Psoas muscle (tissue), 8 donors: ENCODE data around the gene ELFN2. TPM values are rescaled to one million over a fixed set of nuclear protein-coding genes. Genes with fewer than 3 reads are reported as not detected.

ENCODE experiments used
- ATAC-seq, 4 donors: fragments of 200-7000 bp; cut with Tn5 transposase; one replicate each; pipeline ENCODE4 v1.9.1; 2020; ENCODE audit warnings: moderate library complexity in 3 of 4, mild to moderate bottlenecking in 2 of 4
- DNase-seq, 2 donors: peaks; one replicate each; pipeline ENCODE4 v3.0.0-alpha.2; 2020
- H3K27ac ChIP-seq: fragments of 200-600 bp; one replicate; pipeline ENCODE4 v1.8.0; 2022
- H3K27me3 ChIP-seq, 3 donors: fragments of 200-600 bp in 1 of 3; one replicate each; pipeline versions ENCODE4 v1.6.1 to v1.8.0; 2013 to 2022; ENCODE audit warnings: low read length in 2 of 3, mild to moderate bottlenecking in 2 of 3, moderate library complexity in 1 of 3; ENCODE audit not compliant: insufficient read depth in 3 of 3
- H3K36me3 ChIP-seq, 2 donors: fragments of 200-600 bp in 1 of 2; one replicate each; pipeline versions ENCODE4 v1.6.1 to v1.8.0; 2013 to 2022; ENCODE audit warnings: low read depth in 1 of 2, mild to moderate bottlenecking in 1 of 2, moderate library complexity in 1 of 2; ENCODE audit not compliant: insufficient read depth in 1 of 2
- H3K4me1 ChIP-seq: fragments of 200-600 bp; one replicate; pipeline ENCODE4 v1.8.0; 2022
- H3K4me3 ChIP-seq: fragments of 200-600 bp; one replicate; pipeline ENCODE4 v1.8.0; 2022; ENCODE audit warnings: mild to moderate bottlenecking
- H3K9me3 ChIP-seq: fragments of 200-600 bp; one replicate; pipeline ENCODE4 v1.8.0; 2022
- WGBS, 3 donors: extraction: QIAGEN DNeasy Blood & Tissue Kit; methylation state at CpG; one replicate each; pipeline versions ENCODE4 v1.1.6 to v1.1.7; 2013; 5-methylcytosine and 5-hydroxymethylcytosine counted together
- intact Hi-C, 2 donors: fragments of 100-400 bp; cut with DNase I; formaldehyde crosslinking; loops; one replicate each; pipeline versions ENCODE4 v1.11.0 to v1.14.2; 2022
- polyA plus RNA-seq, 3 donors: library from polyadenylated mRNA; stranded (reverse); fragments of 200-250 nt; gene quantifications; one replicate each; pipeline ENCODE4 v1.2.3, GENCODE V29; 2013
- total RNA-seq, 4 donors: library from RNA; stranded (reverse); fragmentation: NEBNext Ultra II Directional in 2 of 4; extraction: Animal tissue kit (Norgen Biotek cat#: 25700) in 2 of 4; gene quantifications; one replicate each; pipeline versions ENCODE4 v1.2.1 to v1.2.4, GENCODE V29; 2021 to 2023
- TF ChIP-seq, protein P1 (sequence below): fragments of 200-600 bp; IDR thresholded peaks from one replicate; pipeline ENCODE4 v1.8.0; 2022; ENCODE audit warnings: antibody characterized with exemption
- donor health status: healthy with polysubstance abuse.
- donor health status: DM: no; HTN: no; CAD: no; lungs with moderate emphysema.
- donor health status: Bipolar disorder and iron deficiency.
- donor health status: healthy.
- donor health status: DM: yes; HTN: yes; CAD: no.
- donor health status: DM: no; HTN: no; CAD: no.
- donor health status: DM: no; HTN: no; CAD: no.
- donor health status: DM: yes; HTN: yes; CAD: no.

The ELFN2 gene
- total and polyA plus RNA-seq, 7 donors: 0.01 to 0.05 (median 0.01) TPM; not detected in 4

DNA sequence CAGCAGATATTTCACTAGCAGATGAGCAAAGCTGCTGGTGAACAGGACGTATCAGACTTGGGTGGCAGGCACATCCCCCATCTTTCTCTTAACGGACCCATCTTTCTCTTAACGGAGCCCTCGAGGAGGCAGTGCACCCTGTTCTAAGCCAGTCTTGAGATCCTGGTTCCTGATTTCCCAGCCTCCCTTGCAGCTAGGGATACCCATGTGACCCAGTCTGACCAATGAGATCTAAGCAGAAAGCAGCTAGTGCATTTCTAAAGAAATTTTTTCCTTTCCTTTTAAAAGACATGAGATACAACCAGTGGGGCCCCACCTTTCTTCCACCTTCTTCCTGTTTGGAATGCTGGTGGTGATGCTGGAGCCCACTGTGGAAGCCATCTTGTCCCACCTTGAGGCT lies 13.6 kb upstream of the ELFN2 start:
- ATAC-seq: no peak
- Histone ChIP-seq H3K27ac (no peak overlapping the region), H3K4me3 (no peak overlapping the region), H3K27me3 (peaks cover 0 to 34% (median 12%) of the 10 kb centered on the region in 3 donors), H3K4me1 (no peaks in the 10 kb centered on the region), H3K9me3 (no peaks in the 10 kb centered on the region), H3K36me3 (no peaks in the 10 kb centered on the region)
- WGBS, 3 donors: 82 to 90% (median 90%) methylated on average over 4 of the region's 4 CpGs
- TF ChIP-seq, protein P1, sequence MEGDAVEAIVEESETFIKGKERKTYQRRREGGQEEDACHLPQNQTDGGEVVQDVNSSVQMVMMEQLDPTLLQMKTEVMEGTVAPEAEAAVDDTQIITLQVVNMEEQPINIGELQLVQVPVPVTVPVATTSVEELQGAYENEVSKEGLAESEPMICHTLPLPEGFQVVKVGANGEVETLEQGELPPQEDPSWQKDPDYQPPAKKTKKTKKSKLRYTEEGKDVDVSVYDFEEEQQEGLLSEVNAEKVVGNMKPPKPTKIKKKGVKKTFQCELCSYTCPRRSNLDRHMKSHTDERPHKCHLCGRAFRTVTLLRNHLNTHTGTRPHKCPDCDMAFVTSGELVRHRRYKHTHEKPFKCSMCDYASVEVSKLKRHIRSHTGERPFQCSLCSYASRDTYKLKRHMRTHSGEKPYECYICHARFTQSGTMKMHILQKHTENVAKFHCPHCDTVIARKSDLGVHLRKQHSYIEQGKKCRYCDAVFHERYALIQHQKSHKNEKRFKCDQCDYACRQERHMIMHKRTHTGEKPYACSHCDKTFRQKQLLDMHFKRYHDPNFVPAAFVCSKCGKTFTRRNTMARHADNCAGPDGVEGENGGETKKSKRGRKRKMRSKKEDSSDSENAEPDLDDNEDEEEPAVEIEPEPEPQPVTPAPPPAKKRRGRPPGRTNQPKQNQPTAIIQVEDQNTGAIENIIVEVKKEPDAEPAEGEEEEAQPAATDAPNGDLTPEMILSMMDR: no peak
- intact Hi-C loops: no loop called here
- no peak for DNase-seq

DNA sequence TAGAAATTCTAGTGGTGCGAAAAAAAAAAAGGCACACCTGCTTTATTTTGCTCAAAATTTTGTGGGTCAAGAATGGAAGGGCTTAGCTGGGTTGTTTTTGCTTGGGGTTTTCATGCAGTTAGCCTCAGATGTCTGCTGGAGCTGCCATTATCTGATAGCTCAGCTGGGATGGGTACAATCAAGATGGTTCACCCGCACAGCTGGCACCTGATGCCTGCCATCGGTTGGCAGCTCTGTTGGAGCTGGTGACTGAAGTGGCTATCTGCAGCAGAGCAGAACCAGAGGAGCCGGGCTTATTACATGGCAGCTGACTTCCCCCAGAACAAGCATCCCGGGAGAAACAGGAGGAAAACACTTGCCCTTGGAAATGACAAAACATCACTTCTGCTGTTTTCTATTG lies 12.1 kb upstream of the ELFN2 start:
- WGBS, 3 donors: 38 to 45% (median 40%) methylated on average over 5 of the region's 5 CpGs
- H3K9me3 ChIP-seq: no peaks in the 10 kb centered on the region
- peaks cover 0 to 43% (median 14%) of the 10 kb centered on the region in 3 donors for H3K27me3 ChIP-seq
- H3K36me3 ChIP-seq: no peaks in the 10 kb centered on the region
- TF ChIP-seq, protein P1: no peak
- H3K4me1 ChIP-seq: no peaks in the 10 kb centered on the region
- ATAC-seq: no peak
- no peak overlapping the region for H3K4me3 ChIP-seq
- intact Hi-C loops: no loop called here
- DNase-seq: no peak
- H3K27ac ChIP-seq: no peak overlapping the region

DNA sequence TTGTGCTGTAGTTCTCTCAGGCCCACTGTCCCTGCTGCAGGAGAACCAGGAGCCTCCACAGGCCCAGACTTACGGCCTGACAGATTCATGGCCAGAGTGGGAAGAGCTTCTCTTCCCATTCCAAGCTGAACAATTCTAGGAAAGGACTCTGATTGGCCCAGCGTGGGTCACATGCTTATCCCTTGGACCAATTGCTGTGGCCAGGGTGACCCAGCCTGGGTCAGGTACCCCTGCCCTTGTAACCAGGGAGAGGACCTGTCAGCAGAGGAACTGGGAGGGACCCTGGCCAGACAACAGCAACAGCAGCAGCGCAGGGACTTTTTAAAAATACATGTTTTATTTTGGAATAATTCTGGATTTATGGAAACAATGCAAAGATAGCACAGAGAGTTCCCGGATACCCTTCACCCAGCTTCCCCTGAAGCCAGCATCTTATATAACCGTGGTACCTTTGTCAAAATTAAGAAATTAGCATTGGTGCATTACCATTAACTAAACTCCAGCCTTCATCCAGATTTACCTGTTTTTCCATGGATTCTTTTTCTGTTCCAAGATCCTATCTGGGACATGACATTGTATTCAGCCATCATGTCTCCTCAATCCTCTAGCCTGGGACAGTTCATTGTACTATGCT lies 8.8 kb upstream of the ELFN2 start:
- TF ChIP-seq, protein P1: no peak
- Histone ChIP-seq H3K27ac (no peak overlapping the region), H3K9me3 (no peaks in the 10 kb centered on the region), H3K36me3 (no peaks in the 10 kb centered on the region), H3K4me1 (no peaks in the 10 kb centered on the region), H3K4me3 (no peak overlapping the region), H3K27me3 (peaks cover 0 to 61% (median 25%) of the 10 kb centered on the region in 3 donors)
- WGBS, 3 donors: 91 to 95% (median 93%) methylated on average over 5 of the region's 5 CpGs
- ATAC-seq (no peak), DNase-seq (no peak)
- intact Hi-C loops: no loop called here

DNA sequence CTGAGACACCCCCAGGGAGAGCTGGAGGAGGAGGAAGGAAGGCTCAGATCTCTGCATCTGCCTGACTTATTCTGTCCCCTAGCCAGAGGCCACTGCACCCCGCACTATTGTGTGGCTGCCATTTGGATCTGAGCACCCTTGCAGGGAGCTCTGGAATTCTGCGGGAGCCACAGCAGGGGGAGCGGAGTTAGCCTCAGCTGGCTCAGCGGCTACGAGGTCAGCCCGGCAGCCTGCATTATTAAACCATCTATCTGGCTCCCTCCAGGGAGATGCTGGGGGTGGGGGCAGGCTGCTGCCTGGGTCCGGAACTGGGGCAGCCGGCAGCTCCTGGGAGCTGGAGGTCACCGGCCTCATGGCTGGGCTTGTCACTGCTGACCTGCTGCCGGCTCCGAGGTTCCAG lies 6.5 kb upstream of the ELFN2 start:
- TF ChIP-seq, protein P1: no peak
- Histone ChIP-seq H3K27me3 (peaks cover 0 to 76% (median 30%) of the 10 kb centered on the region in 3 donors), H3K9me3 (no peaks in the 10 kb centered on the region), H3K4me1 (no peaks in the 10 kb centered on the region), H3K4me3 (no peak overlapping the region), H3K27ac (no peak overlapping the region), H3K36me3 (no peaks in the 10 kb centered on the region)
- intact Hi-C loops: no loop called here
- ATAC-seq (no peak), DNase-seq (no peak)
- 9 to 23% (median 18%) methylated on average over 11 of the region's 11 CpGs for WGBS, 3 donors

DNA sequence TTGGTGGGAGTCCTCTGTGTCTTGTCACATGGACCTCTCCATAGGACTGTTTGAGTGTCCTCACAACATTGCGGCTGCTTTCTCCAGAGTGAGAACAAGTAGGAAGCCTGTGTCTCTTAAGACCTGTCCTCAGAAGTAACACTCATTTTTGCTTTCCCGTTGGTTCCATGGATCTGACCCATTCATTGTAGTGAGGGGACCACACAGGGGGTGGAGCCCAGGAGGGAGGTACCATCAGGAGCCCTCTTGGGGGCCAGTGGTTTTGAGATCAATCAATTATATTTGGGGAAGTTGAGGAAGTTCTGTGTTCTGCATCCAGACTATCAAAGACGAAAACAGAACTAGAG lies 5.4 kb upstream of the ELFN2 start:
- H3K9me3 ChIP-seq: no peaks in the 10 kb centered on the region
- H3K36me3 ChIP-seq: no peaks in the 10 kb centered on the region
- H3K27me3 ChIP-seq: peaks cover 0 to 87% (median 30%) of the 10 kb centered on the region in 3 donors
- no peak overlapping the region for H3K4me3 ChIP-seq
- H3K27ac ChIP-seq: no peak overlapping the region
- intact Hi-C loops: no loop called here
- 90 to 94% (median 94%) methylated on average over 3 of the region's 3 CpGs for WGBS, 3 donors
- H3K4me1 ChIP-seq: no peaks in the 10 kb centered on the region
- TF ChIP-seq, protein P1: no peak
- ATAC-seq (no peak), DNase-seq (no peak)
